GM23248 (cell line): Measurements from ENCODE around the gene SCCPDH.

ENCODE experiments used
- EZH2 ChIP-seq: fragments of 200-600 bp; sonication (generic); IDR thresholded peaks from 2 replicates; pipeline ENCODE4 v1.6.1; 2018; ENCODE audit warnings: antibody characterized with exemption, mild to moderate bottlenecking; ENCODE audit not compliant: insufficient read depth, poor library complexity, severe bottlenecking
- EZH2phosphoT487 ChIP-seq: fragments of 200-600 bp; sonication (generic); IDR thresholded peaks from 2 replicates; pipeline ENCODE4 v1.6.1; 2018; ENCODE audit warnings: antibody characterized with exemption, moderate library complexity, mild to moderate bottlenecking, low read depth; ENCODE audit not compliant: insufficient read depth

DNA sequence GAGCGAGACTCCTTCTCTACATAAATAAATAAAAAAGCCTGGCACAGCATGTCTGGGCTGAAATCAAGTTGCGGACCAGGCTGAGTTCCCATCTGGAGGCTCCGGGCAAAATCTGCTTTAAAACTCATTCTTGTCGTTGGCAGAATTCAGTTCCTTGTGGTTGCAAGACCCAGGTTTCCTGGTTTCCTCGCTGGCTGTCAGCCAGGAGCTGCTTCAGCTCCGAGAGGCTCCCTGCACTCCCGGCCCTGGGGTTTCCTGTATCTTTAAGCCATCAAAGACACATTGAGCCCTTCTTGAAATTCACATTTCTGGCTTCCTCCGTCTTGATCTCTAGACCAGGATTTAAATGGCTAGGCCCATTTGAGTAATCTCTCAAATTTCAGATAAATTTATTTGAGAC, 20.6 kb upstream of the SCCPDH start:
- TF ChIP-seq EZH2 (no peak), EZH2phosphoT487 (no peak)
